B cell (primary cell): ENCODE data around the gene DOHH. TPM values are rescaled to one million over a fixed set of nuclear protein-coding genes. Genes with fewer than 3 reads are reported as not detected.

ENCODE experiments used
- ATAC-seq: fragments of 200-7000 bp; cut with Tn5 transposase; one replicate; pipeline ENCODE4 v1.10.0; 2021; ENCODE audit warnings: low read depth, mild to moderate bottlenecking, moderate number of reproducible peaks, moderate library complexity
- CTCF ChIA-PET: fragments of 350-600 bp; sonication (Branson Sonifier 250); formaldehyde crosslinking; loops from one replicate; lab custom pipeline; 2021; ENCODE audit warnings: antibody characterized with exemption, inconsistent platforms; lab: Charles Lee
- POLR2A ChIA-PET: fragments of 350-600 bp; sonication (Branson Sonifier 250); formaldehyde crosslinking; loops from one replicate; lab custom pipeline; 2021; ENCODE audit warnings: antibody characterized with exemption; lab: Charles Lee
- DNase-seq: peaks from one replicate; pipeline ENCODE4 v3.0.0; 2013
- H2AFZ ChIP-seq: 2 replicates; pipeline ENCODE4 v1.6.1; 2012; ENCODE audit warnings: mild to moderate bottlenecking, low read depth, low read length; ENCODE audit not compliant: insufficient read depth, poor library complexity, severe bottlenecking
- H3K27ac ChIP-seq, 2 donors: 1 replicate in 1 of 2; 2 replicates in 1 of 2; pipeline ENCODE4 v1.5.1; 2012 to 2013; ENCODE audit warnings: low read length in 2 of 2, mild to moderate bottlenecking in 2 of 2, moderate library complexity in 1 of 2
- H3K27me3 ChIP-seq, 4 experiments: fragments of 200-600 bp in 1 of 4; sonication (generic) in 1 of 4; replicated peaks in 1 of 4; 1 replicate in 2 of 4; 2 replicates in 2 of 4; pipeline versions ENCODE4 v1.6.1 to v1.7.0; 2013 to 2016; ENCODE audit warnings: low read length in 3 of 4, mild to moderate bottlenecking in 2 of 4, mixed read lengths in 1 of 4, moderate library complexity in 1 of 4; ENCODE audit not compliant: insufficient read depth in 4 of 4, control insufficient read depth in 3 of 4; ENCODE audit errors: control extremely low read depth in 1 of 4
- H3K36me3 ChIP-seq, 2 experiments: replicated peaks in 1 of 2; 1 replicate in 1 of 2; 2 replicates in 1 of 2; pipeline versions ENCODE4 v1.6.1 to v1.7.1; 2013; ENCODE audit warnings: low read length in 1 of 2; ENCODE audit not compliant: insufficient read depth in 2 of 2, control insufficient read depth in 1 of 2; ENCODE audit errors: control extremely low read depth in 1 of 2, extremely low read depth in 1 of 2
- H3K4me1 ChIP-seq, 2 donors: fragments of 200-600 bp in 1 of 2; sonication (generic) in 1 of 2; 1 replicate in 1 of 2; 2 replicates in 1 of 2; pipeline versions ENCODE4 v1.5.1 to v1.6.1; 2013 to 2017; ENCODE audit warnings: low read length in 2 of 2; ENCODE audit not compliant: control insufficient read depth in 2 of 2, insufficient read depth in 2 of 2
- H3K4me2 ChIP-seq: replicated peaks from 2 replicates; pipeline ENCODE3; 2012; ENCODE audit warnings: mild to moderate bottlenecking, low read depth, low read length; ENCODE audit not compliant: poor library complexity, severe bottlenecking
- H3K4me3 ChIP-seq, 5 experiments: fragments of 200-600 bp in 1 of 5; sonication (generic) in 1 of 5; 1 replicate in 3 of 5; 2 replicates in 2 of 5; pipeline versions ENCODE4 v1.5.1 to v1.7.0; 2011 to 2016; ENCODE audit warnings: low read length in 4 of 5, mild to moderate bottlenecking in 4 of 5, low read depth in 2 of 5, control low read depth in 1 of 5, moderate library complexity in 1 of 5; ENCODE audit not compliant: insufficient read depth in 1 of 5; ENCODE audit errors: control extremely low read depth in 1 of 5, extremely low read depth in 1 of 5
- H3K79me2 ChIP-seq: fragments of 200-600 bp; sonication (generic); one replicate; pipeline ENCODE4 v1.6.0; 2016; ENCODE audit warnings: low read length; ENCODE audit not compliant: control insufficient read depth, insufficient read depth
- H3K9ac ChIP-seq: fragments of 200-600 bp; sonication (generic); 2 replicates; pipeline ENCODE4 v1.6.1; 2017; ENCODE audit warnings: mild to moderate bottlenecking, low read length, moderate library complexity
- H3K9me3 ChIP-seq, 3 donors: one replicate each; pipeline versions ENCODE4 v1.6.1 to v1.7.1; 2013; ENCODE audit warnings: low read length in 2 of 3; ENCODE audit not compliant: control insufficient read depth in 2 of 3, insufficient read depth in 1 of 3; ENCODE audit errors: control extremely low read depth in 1 of 3
- H4K20me1 ChIP-seq: 2 replicates; pipeline ENCODE4 v1.6.0; 2012; ENCODE audit warnings: mild to moderate bottlenecking, low read length; ENCODE audit not compliant: insufficient read depth, control insufficient read depth, poor library complexity, severe bottlenecking
- H3K27ac Mint-ChIP-seq: one replicate; pipeline ENCODE4 v1.8.0; 2021; ENCODE audit warnings: mixed read lengths
- H3K27me3 Mint-ChIP-seq: one replicate; pipeline ENCODE4 v1.8.0; 2021; ENCODE audit warnings: mixed read lengths
- H3K4me1 Mint-ChIP-seq: one replicate; pipeline ENCODE4 v1.8.0; 2021; ENCODE audit warnings: mixed read lengths
- H3K4me3 Mint-ChIP-seq: one replicate; pipeline ENCODE4 v1.8.0; 2021; ENCODE audit warnings: mixed read lengths
- H3K9me3 Mint-ChIP-seq: one replicate; pipeline ENCODE4 v1.8.0; 2022; ENCODE audit warnings: mixed read lengths; ENCODE audit not compliant: insufficient read depth
- CTCF ChIP-seq: fragments of 200-600 bp; IDR thresholded peaks from one replicate; pipeline ENCODE4 v1.8.0; 2022; ENCODE audit warnings: antibody characterized with exemption, mild to moderate bottlenecking
- EZH2 ChIP-seq: IDR thresholded peaks from 2 replicates; pipeline ENCODE4 v1.6.1; 2012; ENCODE audit warnings: borderline replicate concordance, low read depth, mild to moderate bottlenecking, moderate library complexity, low read length; ENCODE audit not compliant: insufficient read depth, poor library complexity, severe bottlenecking
- WGBS: methylation state at CpG from one replicate; pipeline ENCODE4 v1.1.5; 2013; ENCODE audit warnings: missing lambda C conversion rate; ENCODE audit not compliant: insufficient coverage; 5-methylcytosine and 5-hydroxymethylcytosine counted together
- intact Hi-C: fragments of 100-400 bp; cut with micrococcal nuclease; formaldehyde crosslinking; loops from one replicate; pipeline ENCODE4 v1.10.0; 2022
- polyA plus RNA-seq: library from polyadenylated mRNA; depleted of rRNA; stranded (reverse); fragments of >200 nt; gene quantifications from 2 replicates; pipeline ENCODE4 v1.2.3, GENCODE V29; 2012
- total RNA-seq, 2 donors: library from RNA; stranded (reverse); fragments of 120-200 nt in 1 of 2; gene quantifications; 1 replicate in 1 of 2; 2 replicates in 1 of 2; pipeline versions ENCODE4 v1.2.3 to v1.2.4, GENCODE V29; 2013 to 2022

DOHH gene
- total and polyA plus RNA-seq, 2 donors (not counting 1 experiment from before 2014, with no cell fraction given): 6.6 to 8.6 TPM

DNA sequence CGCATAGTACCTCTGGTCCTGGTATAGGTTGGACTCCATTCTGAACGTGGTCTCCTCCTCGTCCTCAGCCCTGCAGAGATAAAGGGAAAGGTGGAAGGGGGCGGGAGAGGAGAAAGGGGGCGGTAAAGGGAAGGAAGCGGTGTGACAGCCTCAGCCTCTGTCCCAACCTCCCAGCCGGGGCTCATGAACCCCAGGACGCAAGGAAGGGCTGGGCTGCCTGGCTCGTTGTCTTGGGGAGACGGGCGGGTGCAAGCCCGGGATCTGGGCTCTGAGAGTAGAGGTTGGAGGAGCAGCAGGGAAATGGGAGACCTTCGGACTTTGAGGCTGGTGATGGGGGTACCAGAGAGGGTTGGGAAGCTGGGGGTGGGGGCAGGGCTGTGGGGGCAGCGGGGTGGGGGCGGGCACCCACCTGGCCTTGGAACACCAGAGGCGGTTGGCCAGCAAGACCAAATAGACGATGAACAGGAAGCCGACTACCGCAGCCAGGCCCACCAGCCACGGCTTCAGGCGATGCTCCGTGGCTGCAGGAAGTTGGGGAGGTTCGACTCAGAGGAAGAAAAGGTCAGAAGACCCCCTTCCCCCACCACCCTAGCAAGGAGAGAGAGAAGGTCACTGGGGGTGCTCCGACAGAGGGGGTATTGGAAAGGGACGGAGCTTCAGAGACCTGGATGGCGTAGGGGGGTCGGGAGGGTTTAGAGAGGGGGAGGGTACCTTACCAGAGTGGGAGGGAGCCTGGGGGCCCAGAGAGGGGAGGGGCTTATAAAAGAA lies 21.9 kb downstream of the DOHH start:
- H3K4me3 Mint-ChIP-seq: peak overlapping the region; percentile 77
- no peak for DNase-seq
- Histone ChIP-seq H3K4me1 (peaks cover 17 to 31% of the 10 kb centered on the region in 2 donors), H2AFZ (peak overlapping the region; percentile 75), H3K79me2 (no peaks in the 10 kb centered on the region), H3K4me2 (peak overlapping the region; percentile 83), H3K9me3 (peaks cover 0 to 13% (median 0%) of the 10 kb centered on the region in 3 donors), H3K36me3 (no peaks in the 10 kb centered on the region), H3K4me3 (peak overlapping the region in 3 of 5 experiments; percentile 33 to 35 (median 34)), H4K20me1 (no peaks in the 10 kb centered on the region), H3K9ac (no peak overlapping the region), H3K27me3 (peaks cover 0 to 10% (median 0%) of the 10 kb centered on the region in 4 experiments), H3K27ac (no peak overlapping the region)
- 1% methylated on average over 15 of the region's 27 CpGs for WGBS
- peak; percentile 14 for ATAC-seq
- H3K27me3 Mint-ChIP-seq: peaks cover 5% of the 10 kb centered on the region
- H3K4me1 Mint-ChIP-seq: peaks cover 18% of the 10 kb centered on the region
- intact Hi-C loops: no loop called here
- ChIA-PET POLR2A (interaction anchor here (0.6 kb wide), 1 partner anchor 544 kb away, joined by 10 read pairs; no protein-coding TSS in a partner anchor), CTCF (interaction anchor here (0.6 to 1.8 kb wide), 4 partner anchors 9 to 529 kb away, joined by 3 to 11 read pairs (median 4); partner anchors contain the start of gene PIAS4)
- no peak for TF ChIP-seq CTCF
- no peaks in the 10 kb centered on the region for H3K9me3 Mint-ChIP-seq
- no peak overlapping the region for H3K27ac Mint-ChIP-seq

- Mint-ChIP-seq H3K4me3 (peak overlapping the region; percentile 62), H3K27me3 (peaks cover 5% of the 10 kb centered on the region), H3K4me1 (peaks cover 18% of the 10 kb centered on the region), H3K27ac (no peak overlapping the region), H3K9me3 (no peaks in the 10 kb centered on the region)
- H4K20me1 ChIP-seq: no peaks in the 10 kb centered on the region
- no peak for TF ChIP-seq EZH2
- TF ChIP-seq CTCF: no peak
- H3K9ac ChIP-seq: no peak overlapping the region
- H3K4me2 ChIP-seq: no peak overlapping the region
- WGBS: 100% methylated on average over 2 of the region's 2 CpGs
- H3K36me3 ChIP-seq: no peaks in the 10 kb centered on the region
- ChIA-PET CTCF (no interaction called here), POLR2A (no interaction called here)
- no peak for ATAC-seq
- no peaks in the 10 kb centered on the region for H3K79me2 ChIP-seq
- H3K27ac ChIP-seq: no peak overlapping the region
- H3K4me3 ChIP-seq: no peak overlapping the region
- no peak overlapping the region for H2AFZ ChIP-seq
- peaks cover 0 to 13% (median 0%) of the 10 kb centered on the region in 3 donors for H3K9me3 ChIP-seq
- DNase-seq: no peak
- peaks cover 0 to 10% (median 0%) of the 10 kb centered on the region in 4 experiments for H3K27me3 ChIP-seq
- intact Hi-C loops: no loop called here
- H3K4me1 ChIP-seq: peaks cover 17 to 31% of the 10 kb centered on the region in 2 donors
Observed at GRCh38 chr19:3477951-3478350, 22.5 kb downstream of the DOHH start.
